Ectodermal cell (in vitro differentiated cells): Measurements from ENCODE around the gene SUPT5H.
A peak's percentile ranks its signal among the peaks of the same experiment; 100 is the strongest.

ENCODE experiments used
- H3K27ac ChIP-seq: 2 replicates; pipeline ENCODE4 v1.7.0; 2013; ENCODE audit warnings: mild to moderate bottlenecking, low read depth, low read length; ENCODE audit not compliant: insufficient read depth, poor library complexity, severe bottlenecking
- H3K27me3 ChIP-seq: 2 replicates; pipeline ENCODE4 v1.7.0; 2013; ENCODE audit warnings: mild to moderate bottlenecking, low read length; ENCODE audit not compliant: insufficient read depth, control insufficient read depth, poor library complexity, severe bottlenecking
- H3K36me3 ChIP-seq: one replicate; pipeline ENCODE4 v1.7.0; 2013; ENCODE audit warnings: low read length; ENCODE audit not compliant: control insufficient read depth, insufficient read depth
- H3K4me1 ChIP-seq: one replicate; pipeline ENCODE4 v1.7.0; 2013; ENCODE audit warnings: low read length; ENCODE audit not compliant: control insufficient read depth, insufficient read depth
- H3K4me3 ChIP-seq: 2 replicates; pipeline ENCODE4 v1.7.0; 2013; ENCODE audit warnings: low read depth, low read length, control low read depth; ENCODE audit not compliant: insufficient read depth
- H3K9me3 ChIP-seq: 2 replicates; pipeline ENCODE4 v1.7.0; 2013; ENCODE audit warnings: mild to moderate bottlenecking, low read length, moderate library complexity; ENCODE audit not compliant: control insufficient read depth
- WGBS, 2 experiments: methylation state at CpG; one replicate each; pipeline ENCODE4 v1.1.7; 2013; ENCODE audit warnings: missing lambda C conversion rate in 2 of 2; 5-methylcytosine and 5-hydroxymethylcytosine counted together

The SUPT5H gene

DNA sequence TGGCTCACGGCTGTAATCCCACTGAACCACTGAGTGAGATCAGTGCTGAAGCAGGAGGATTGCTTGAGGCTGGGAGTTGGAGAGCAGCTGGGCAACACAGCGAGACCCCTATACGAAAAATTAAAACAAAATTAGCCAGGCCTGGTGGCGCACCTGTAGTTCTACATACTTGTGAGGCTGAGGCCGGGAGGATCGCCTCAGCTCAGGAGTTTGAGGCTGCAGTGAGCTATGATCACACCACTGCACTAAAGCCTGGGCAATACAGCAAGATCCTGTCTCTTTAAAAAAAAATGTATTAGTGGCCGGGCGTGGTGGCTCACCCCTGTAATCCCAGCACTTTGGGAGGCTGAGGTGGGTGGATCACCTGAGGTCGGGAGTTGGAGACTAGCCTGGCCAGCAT is 63.2 kb downstream of the SUPT5H start:
- H3K4me1 ChIP-seq = peaks cover 3% of the 10 kb centered on the region
- H3K36me3 ChIP-seq = no peaks in the 10 kb centered on the region
- no peak overlapping the region for H3K27ac ChIP-seq
- WGBS, 2 experiments = 92% methylated on average over 9 of the region's 9 CpGs
- H3K9me3 ChIP-seq = no peaks in the 10 kb centered on the region
- peaks cover 72% of the 10 kb centered on the region for H3K27me3 ChIP-seq
- H3K4me3 ChIP-seq = no peak overlapping the region

DNA sequence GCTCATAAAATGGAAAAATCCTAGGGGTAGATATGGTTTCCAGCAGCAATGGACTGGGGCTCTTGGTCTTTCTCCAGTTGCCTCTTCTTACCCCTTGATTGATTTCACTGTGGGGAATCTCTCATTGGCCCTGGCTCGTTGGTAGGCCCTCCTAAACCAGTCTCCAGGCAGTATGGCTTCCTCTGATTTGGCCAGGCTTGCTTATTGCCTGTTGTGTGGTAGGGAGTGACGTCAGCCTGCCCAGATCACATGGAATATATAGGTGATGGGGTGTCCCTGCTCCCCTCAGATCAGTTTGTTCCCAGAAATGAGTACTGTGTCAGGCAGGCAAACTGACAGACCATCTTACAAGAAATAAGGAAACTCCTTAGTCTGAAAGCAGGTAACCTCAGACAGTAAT is 63.9 kb downstream of the SUPT5H start:
- WGBS, 2 experiments = 69 to 74% methylated on average over 2 of the region's 2 CpGs
- H3K36me3 ChIP-seq = no peaks in the 10 kb centered on the region
- H3K9me3 ChIP-seq = no peaks in the 10 kb centered on the region
- H3K4me3 ChIP-seq = no peak overlapping the region
- H3K4me1 ChIP-seq = peaks cover 3% of the 10 kb centered on the region
- H3K27ac ChIP-seq = no peak overlapping the region
- H3K27me3 ChIP-seq = peaks cover 72% of the 10 kb centered on the region

DNA sequence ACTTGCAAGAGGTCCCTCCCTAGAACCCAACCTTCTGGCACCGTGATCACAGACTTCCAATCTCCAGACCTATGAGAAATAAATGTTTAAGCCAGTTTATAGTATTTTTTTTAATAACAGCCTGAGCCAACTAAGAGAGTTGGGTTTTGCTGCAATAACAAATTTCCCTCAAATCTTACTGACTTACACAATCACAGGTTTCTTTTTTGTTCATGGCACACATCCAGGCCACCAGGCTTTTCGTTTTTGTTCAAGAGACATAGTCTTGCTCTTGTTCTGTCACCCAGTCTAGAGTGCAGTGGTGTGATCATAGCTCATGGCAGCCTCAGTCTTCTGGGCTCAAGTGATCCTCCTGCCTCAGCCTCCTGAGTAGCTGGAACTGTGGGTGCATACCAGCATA is 67.6 kb downstream of the SUPT5H start:
- Histone ChIP-seq H3K4me3 (no peak overlapping the region), H3K36me3 (no peaks in the 10 kb centered on the region), H3K4me1 (peaks cover 7% of the 10 kb centered on the region), H3K27ac (no peak overlapping the region), H3K9me3 (no peaks in the 10 kb centered on the region), H3K27me3 (peaks cover 65% of the 10 kb centered on the region)
- WGBS, 2 experiments = 84 to 86% methylated on average over 2 of the region's 2 CpGs

DNA sequence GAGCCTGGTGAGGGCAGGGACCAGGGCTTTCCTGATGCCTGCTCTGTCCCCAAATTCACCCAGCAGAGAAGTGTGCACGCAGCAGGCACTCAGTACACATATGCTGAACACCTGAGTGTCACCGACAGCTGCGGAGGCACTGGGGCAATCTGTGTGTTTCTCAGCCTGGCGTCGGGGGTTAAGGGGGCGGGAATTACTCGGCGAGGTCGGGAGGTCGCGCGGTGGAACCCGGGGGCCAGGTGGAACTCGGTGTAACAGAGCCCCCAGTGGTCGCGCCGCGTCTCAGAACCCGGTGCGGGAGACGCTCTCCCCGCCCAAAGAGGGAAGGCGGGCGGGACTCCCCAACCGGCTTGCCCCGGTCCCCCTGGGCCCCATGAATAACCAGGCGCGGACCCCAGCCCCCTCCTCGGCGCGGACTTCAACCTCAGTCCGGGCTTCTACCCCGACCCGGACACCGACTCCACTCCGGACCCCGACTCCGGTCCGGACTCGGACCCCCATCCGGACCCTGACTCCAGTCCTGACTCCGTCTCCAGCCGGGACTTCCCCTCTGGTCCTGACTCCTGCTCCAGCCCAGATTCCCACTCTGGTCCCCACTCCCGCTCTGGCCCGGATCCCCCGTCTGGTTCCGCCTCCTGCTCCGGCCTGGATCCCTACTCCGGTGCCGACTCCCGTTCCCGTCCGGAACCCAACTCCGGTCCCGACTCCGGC is 69.6 kb downstream of the SUPT5H start, which contains the start of gene SELENOV:
Gene SELENOV (plus strand): TSS at position 300 of the 711 bp plus-strand sequence. CDS start 74 bp downstream, at position 374.
- H3K4me3 ChIP-seq = peak within 1 kb of the TSS; percentile 76
- no peaks in the 10 kb centered on the region for H3K9me3 ChIP-seq
- no peaks in the 10 kb centered on the region for H3K36me3 ChIP-seq
- peaks cover 6% of the 10 kb centered on the region for H3K4me1 ChIP-seq
- peaks cover 45% of the 10 kb centered on the region for H3K27me3 ChIP-seq
- 0% methylated on average over 56 of the region's 56 CpGs for WGBS, 2 experiments
- no peak within 1 kb of the TSS for H3K27ac ChIP-seq

DNA sequence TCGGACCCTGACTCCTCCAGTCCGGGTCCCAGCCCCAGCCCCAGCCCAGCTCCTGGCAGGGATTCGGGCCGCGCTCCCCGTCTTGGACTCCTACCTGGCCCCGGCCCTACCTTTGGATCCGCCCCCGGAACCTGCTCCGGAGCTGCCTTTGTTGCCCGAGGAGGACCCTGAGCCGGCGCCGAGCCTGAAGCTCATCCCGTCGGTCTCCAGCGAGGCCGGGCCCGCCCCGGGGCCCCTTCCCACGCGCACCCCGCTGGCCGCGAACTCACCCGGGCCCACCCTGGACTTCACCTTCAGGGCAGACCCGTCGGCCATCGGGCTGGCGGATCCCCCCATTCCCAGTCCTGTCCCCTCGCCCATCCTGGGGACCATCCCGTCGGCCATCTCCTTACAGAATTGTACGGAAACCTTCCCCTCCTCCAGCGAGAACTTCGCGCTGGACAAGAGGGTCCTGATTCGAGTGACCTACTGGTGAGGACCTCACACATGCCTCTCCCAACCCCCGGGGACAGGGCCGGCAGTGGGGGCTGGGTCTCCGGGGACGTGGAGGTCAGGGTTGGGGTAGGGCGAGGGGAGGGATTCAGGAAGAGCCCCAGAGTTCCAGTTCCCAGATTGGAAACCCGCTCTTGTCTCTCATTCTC is 70.3 kb downstream of the SUPT5H start:
- Histone ChIP-seq H3K4me3 (peak overlapping the region; percentile 76), H3K36me3 (no peaks in the 10 kb centered on the region), H3K27me3 (peaks cover 43% of the 10 kb centered on the region), H3K9me3 (no peaks in the 10 kb centered on the region), H3K4me1 (peaks cover 6% of the 10 kb centered on the region), H3K27ac (no peak overlapping the region)
- WGBS, 2 experiments = 1% methylated on average over 44 of the region's 44 CpGs

DNA sequence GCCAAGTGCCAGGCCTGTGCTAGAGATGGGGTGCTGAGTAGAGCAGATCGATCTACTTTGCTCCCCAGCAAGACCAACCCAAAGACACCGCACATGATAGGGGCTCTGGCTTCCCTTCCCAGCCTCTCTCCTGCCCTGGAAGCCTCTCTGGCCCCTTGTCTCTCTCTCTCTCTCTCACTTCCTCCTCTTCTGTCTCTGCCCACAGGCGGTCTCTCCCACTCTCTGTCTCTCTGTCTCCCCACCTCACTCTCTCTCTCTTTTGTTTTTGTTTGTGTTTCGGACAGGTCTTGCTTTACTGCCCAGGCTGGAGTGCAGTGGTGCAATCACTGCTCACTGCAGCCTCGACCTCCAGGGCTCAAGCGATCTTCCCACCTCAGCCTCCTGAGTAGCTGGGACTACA is 70.9 kb downstream of the SUPT5H start:
- peak overlapping the region; percentile 76 for H3K4me3 ChIP-seq
- H3K9me3 ChIP-seq = no peaks in the 10 kb centered on the region
- 54 to 55% methylated on average over 6 of the region's 6 CpGs for WGBS, 2 experiments
- peaks cover 6% of the 10 kb centered on the region for H3K4me1 ChIP-seq
- peaks cover 43% of the 10 kb centered on the region for H3K27me3 ChIP-seq
- no peak overlapping the region for H3K27ac ChIP-seq
- H3K36me3 ChIP-seq = no peaks in the 10 kb centered on the region

DNA sequence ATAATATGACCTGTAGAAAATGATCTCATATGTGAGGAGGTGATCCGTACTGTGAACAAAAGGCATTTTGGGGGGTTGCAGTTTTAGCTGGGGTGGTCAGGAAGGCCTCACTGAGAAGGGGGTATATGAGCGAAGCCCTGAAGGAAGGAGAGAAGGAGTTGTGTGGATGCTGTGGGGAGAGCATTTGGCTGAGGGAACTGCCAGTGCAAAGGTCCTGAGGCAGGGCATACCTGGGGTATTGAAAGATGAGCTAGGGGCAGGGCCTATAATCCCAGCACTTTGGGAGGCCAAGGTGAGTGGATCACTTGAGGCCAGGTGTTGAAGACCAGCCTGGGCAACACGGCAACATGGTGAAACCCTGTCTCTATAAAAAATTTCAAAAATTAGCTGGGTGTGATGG is 72.0 kb downstream of the SUPT5H start:
- no peaks in the 10 kb centered on the region for H3K9me3 ChIP-seq
- H3K27me3 ChIP-seq = peaks cover 43% of the 10 kb centered on the region
- no peaks in the 10 kb centered on the region for H3K36me3 ChIP-seq
- no peak overlapping the region for H3K4me3 ChIP-seq
- WGBS, 2 experiments = 77 to 82% methylated on average over 3 of the region's 3 CpGs
- H3K4me1 ChIP-seq = peaks cover 6% of the 10 kb centered on the region
- H3K27ac ChIP-seq = no peak overlapping the region

DNA sequence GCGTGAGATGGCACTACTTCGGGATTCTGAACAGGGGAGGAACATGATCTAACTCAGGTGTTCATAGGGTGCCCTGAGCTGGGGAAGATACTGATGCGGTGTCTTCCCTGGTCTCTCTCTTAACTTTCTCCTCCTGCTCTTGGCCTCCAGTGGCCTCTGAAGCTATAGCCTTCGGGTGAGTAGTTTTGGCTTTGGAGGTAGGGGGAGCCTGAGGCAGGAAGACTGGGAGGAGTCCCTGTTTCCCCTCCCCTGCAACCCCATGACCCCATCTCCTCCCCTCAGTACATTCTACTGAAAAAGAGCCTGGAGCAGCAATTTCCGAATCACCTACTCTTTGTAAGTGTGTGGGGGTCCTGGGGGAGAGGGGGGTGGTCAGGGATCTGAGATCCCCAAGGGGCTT is 73.1 kb downstream of the SUPT5H start:
- no peak overlapping the region for H3K4me3 ChIP-seq
- no peak overlapping the region for H3K27ac ChIP-seq
- H3K4me1 ChIP-seq = peaks cover 6% of the 10 kb centered on the region
- H3K9me3 ChIP-seq = no peaks in the 10 kb centered on the region
- WGBS, 2 experiments = 67 to 84% methylated on average over 4 to 5 of the region's 5 CpGs
- H3K27me3 ChIP-seq = peaks cover 38% of the 10 kb centered on the region
- no peaks in the 10 kb centered on the region for H3K36me3 ChIP-seq

DNA sequence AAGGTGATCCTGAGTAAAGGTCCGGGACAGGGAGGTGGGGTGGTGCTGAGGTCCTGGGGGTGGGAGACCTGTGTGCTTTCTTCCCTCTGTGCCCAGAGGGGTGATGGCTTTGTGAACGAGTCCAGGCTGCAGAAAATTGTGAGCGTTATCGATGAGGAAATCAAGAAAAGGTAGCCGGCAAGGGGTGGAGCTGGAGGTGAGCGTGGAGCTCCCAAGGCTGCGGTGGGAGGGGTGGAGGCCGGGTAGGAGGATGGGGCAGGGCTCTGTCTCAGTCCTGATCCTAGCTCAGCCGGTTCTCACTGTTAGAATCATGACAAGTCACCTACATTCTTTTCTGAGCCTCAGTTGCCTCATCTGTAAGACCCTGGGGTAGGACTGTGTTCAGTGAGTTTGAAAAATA is 73.6 kb downstream of the SUPT5H start:
- WGBS, 2 experiments = 57 to 67% methylated on average over 9 of the region's 9 CpGs
- Histone ChIP-seq H3K4me1 (peaks cover 6% of the 10 kb centered on the region), H3K4me3 (no peak overlapping the region), H3K27ac (no peak overlapping the region), H3K9me3 (no peaks in the 10 kb centered on the region), H3K36me3 (no peaks in the 10 kb centered on the region), H3K27me3 (peaks cover 33% of the 10 kb centered on the region)

DNA sequence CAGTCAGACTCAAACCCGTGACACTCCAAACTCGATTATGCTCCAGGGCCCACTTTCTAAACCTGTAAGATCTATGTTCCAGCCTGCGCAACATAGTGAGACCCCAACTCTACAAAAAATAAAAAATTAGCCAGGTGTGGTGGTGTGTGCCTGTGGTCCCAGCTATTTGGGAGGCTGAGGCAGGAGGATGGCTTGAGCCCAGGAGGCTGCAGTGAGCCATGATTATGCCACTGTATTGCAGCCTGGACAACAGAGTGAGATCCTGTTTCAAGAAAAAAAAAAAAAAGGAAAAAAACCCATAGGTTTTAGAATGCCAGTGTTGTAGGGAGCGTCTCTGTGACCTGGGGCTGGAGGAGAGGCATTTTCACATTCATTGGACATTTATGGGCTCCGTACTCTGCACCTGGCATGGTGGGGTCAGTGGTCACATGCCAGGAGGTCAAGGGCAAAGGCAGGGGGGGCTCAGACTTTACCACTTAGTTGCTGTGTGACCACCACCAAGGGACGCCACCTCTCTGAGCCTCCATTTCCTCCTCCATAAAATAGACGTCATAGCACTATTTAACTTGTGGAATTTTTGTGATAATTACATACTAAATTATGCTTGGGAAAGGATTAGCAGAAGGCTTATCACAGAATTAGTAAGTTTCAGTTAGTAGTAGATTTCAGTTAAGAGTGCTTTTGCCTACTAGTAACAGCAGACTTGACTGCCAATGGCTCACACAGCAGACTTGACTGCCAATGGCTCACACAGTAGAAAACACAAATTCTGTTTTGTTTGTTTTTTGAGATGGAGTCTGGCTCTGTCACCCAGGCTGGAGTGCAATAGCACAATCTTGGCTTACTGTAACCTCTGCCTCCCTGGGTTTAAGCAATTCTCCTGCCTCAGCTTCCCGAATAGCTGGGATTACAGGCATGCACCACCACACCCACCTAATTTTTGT is 75.4 kb downstream of the SUPT5H start:
- Histone ChIP-seq H3K4me3 (no peak overlapping the region), H3K4me1 (peaks cover under 1% of the 10 kb centered on the region), H3K9me3 (no peaks in the 10 kb centered on the region), H3K27ac (no peak overlapping the region), H3K36me3 (no peaks in the 10 kb centered on the region), H3K27me3 (peaks cover 14% of the 10 kb centered on the region)
- 90 to 91% methylated on average over 7 of the region's 8 CpGs for WGBS, 2 experiments
